ENCODE measurements around the gene ST8SIA3.

Gene ST8SIA3, protein sequence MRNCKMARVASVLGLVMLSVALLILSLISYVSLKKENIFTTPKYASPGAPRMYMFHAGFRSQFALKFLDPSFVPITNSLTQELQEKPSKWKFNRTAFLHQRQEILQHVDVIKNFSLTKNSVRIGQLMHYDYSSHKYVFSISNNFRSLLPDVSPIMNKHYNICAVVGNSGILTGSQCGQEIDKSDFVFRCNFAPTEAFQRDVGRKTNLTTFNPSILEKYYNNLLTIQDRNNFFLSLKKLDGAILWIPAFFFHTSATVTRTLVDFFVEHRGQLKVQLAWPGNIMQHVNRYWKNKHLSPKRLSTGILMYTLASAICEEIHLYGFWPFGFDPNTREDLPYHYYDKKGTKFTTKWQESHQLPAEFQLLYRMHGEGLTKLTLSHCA

DNA sequence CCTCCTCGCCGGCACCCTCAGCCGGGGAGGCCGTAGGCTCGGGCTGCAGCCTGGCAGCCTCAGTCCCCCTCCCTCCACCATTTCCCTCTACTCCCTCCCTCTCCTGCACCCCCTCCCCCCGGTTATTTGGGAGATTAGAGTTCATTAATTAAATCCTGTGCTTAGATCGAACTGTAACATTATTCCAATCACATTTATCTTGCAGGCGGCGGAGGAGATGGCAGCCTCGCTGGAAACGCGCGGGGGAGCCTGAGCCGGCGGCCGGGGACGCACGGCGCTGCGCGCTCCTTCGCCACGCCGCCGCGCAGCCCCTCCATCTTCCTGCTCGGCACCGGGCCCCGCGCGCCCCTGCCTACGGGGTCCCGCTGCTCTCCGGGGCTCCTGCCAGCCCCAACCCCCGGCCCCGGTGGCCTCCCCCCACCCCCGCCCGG is at the start of gene ST8SIA3:
ST8SIA3 (plus strand) TSS at position 287 of the 431 bp plus-strand sequence. CDS start 290 bp downstream, outside the sequence.
- no peak for DNase-seq

DNA sequence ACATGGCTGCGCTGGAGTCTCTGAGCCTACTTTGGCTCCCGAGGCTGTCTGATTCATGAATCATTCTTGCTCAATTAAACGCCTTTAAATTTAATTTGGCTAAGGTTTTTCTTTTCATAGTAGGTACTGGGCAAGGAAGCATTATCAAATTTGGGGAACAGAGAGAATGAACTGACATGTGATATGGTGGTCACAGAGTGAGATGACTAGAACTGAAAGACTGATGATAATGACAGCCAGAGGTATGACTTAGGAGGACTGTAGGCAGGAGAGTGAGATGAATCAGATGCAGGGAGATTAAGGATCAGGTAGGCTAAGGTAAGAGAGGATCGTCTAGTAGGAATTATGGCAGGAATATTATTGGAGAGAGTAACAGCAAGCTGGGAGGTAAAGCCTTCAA is 40.9 kb upstream of the ST8SIA3 start:
- DNase-seq: no peak

DNA sequence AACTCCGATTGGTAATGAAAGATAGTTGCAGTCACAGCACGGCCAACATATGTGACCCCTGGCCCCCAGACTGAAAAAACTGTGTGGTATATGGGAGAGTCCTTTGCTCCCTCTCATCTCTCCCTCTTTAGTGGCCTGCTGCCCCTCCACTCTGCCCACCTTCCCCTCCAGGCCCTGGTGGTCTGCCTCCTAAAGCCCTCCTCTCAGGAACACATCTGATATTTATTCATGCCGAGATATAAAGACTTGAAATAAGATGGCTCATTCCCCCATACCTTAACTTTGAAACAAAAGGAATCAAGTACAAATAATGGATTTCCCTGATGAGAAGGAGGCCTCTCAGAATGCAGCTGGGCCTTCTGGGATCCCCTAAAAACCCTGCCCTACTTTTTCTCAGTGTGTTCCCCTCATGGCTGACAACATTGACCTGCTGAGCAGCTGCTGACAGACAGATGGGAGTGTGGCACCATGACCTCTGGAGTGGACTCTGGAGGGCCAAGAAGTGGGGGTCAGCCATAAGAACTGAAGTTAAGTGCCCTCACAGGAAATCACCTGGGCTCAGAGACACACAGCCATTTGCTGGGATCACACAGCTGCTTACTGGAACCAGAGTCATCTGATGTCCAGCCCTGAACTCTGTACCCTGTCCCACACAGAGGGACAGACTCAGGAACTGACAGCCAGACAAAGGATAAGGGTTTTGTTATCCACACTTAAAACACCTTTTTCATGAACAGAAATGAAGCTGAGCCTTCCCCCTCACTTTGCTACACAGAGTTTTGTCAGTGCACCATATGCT is 39.8 kb upstream of the ST8SIA3 start:
- no peak for DNase-seq

DNA sequence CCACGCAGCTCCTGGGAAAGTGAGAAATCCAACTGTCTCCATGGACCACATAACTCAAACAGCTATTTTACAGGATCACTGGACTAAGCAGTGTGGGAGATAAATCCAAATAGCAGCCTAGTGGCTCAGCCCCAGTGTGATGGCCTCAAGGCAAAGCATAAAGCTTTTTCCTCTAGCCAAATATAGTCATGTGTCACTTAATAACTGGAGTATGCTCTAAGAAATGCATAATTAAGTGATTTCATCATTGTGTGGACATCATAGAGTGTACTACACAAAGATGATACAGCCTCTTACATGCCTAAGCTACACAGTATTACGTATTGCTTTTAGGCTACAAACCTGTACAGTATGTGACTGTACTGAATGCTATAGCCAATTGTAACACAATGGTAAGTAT is 31.8 kb upstream of the ST8SIA3 start:
- no peak for DNase-seq

DNA sequence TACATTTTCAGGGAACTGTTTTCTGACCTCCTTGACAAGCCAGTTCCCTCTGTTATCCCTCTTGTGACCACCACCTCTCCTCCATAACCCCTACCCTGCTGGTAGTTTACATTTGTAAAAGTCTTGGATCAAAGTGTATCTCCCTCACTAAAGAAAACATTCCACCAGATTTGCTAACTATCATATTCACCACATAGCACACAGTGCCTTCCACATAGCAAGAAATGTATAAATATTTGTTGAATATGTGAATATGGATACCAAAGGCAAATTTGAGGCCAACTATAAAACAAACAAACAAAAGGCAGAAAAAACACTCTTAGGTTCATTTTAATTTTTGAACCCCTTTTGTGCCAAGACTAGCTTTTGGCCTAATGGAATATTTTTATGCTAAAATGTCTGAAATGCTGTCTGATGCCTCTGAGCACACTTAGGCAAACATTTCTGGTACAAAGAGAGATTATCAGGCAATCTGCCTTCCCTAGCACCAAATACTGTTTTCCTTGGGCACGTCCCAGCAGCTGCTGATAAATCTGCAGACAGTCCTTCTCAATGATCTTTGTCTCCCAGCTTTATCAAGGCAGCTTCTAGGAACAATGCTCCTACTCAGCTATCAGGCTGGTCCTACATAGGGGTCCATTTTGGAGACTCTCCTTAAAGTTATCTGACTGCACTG is 26.7 kb upstream of the ST8SIA3 start:
- DNase-seq: no peak

DNA sequence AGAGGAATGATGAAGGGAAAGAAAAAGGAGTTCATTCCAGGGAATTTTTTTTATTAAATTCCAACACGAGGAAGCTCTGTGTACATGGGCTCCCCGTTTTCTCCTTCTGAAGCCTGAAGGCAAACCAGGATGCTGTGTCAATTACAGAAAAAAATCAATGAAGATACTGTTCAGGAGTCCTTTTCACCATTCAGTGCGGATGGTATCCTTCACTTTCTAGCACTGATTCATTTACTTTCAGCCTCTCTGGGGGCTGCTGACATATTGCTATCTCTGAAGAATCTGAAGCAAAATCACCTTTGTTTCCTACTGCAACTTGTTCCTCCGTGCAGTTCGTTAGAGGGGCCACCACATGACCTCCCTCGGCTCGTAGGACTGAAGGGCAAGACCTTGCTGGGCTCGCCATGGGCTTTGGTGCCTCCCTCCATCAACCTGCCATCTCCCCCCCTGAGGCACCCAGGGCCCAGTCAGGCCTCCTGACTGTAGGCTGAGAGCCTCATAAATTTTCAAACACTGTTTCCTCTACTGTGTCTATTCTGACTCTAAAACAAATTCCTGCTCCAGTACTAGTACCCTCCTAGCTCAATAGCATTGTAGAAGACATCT is 25.5 kb upstream of the ST8SIA3 start:
- no peak for DNase-seq

DNA sequence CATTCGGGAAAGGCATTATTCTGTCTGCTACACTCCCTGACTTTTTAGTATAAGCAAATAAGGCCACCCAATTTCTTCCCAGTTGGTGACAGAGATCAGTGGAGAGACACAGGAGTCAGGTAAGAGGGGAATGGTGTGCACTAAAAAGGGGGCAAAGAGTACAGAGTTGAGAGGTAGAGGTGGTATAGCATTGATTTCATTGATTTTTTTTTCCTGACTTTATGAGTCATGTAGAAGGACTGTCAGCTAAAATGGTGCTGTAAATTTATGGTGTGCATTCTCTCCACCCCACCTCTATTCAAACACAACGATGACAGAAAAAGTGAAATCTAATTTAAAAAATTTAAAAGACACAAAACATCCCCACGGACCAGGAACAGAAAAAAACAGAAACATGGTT is 23.7 kb upstream of the ST8SIA3 start:
- DNase-seq: no peak

DNA sequence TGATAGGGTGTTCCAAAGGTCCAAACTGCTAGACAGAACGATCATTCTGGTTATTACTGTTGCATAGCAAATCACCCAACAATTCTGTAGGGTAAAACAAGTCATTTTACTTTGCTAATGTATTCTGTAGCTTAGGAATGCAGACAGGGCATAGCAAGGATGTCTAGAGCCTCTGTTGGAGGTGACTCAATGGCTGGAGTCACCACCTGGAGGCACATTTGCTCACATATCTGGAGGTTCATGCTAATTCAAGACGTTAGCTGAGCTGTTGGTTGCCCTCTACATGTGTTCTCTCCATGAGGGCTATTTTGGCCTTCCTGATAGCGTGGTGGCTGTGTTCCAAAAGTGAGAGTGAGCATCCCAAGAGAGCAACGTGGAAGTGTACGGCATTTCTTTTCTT is 22.5 kb upstream of the ST8SIA3 start:
- no peak for DNase-seq

DNA sequence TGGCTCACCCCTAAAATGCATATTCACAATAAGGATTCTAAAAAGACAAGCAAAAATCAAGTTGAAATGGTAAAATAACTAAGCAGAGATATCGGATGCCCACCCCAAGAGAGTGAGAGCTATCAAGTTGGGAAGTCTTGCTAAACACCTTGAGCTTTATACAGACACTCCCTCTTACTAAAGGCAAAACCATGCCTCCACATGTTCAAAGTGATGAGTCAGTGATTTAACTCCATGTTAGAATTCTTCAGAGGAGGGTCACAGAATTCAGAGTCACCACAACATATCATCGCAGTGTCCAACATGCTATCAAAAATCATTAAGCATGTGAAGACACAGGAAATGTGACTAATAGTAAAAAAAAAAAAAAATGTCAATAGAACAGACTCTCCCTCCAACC is 20.6 kb upstream of the ST8SIA3 start:
- no peak for DNase-seq

DNA sequence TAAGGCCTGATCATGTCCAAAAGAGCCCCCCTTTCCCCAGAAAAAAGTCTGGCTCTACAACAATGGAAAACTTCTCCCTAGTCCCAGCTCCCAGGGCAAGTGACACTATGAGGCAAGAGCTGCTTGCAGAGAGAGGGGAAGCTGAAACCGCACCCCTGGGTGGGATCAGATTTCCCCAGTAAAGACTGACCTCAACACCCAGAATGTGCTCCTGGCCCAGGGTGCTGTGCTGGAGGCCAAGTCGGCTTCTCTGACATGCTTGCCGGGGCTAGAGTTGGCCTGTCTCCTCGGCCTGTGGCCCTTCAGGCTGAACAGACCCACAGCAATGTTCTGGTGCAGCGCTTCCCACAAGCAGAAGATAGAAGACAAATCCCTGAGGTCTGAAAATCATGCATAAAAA is 18.4 kb upstream of the ST8SIA3 start:
- no peak for DNase-seq

DNA sequence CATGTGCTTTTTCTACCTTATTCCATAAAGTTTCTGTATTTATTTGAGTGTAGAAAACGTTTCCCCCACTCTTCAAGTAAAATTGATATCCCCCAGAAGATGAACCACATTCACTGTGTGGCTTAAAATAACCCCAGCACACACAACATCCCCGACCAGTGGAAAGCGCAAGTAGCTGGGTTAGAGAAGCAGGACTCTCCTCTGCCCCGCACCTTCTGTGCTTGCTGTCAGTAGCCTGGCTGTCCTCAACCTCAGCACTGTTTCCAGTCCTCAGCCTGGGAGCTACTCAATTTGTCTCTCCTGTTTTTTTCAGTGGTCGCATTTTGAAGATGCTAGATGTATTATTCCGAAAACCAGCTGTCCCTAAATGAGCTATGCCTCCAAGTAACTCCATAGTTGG is 18.0 kb upstream of the ST8SIA3 start:
- no peak for DNase-seq

DNA sequence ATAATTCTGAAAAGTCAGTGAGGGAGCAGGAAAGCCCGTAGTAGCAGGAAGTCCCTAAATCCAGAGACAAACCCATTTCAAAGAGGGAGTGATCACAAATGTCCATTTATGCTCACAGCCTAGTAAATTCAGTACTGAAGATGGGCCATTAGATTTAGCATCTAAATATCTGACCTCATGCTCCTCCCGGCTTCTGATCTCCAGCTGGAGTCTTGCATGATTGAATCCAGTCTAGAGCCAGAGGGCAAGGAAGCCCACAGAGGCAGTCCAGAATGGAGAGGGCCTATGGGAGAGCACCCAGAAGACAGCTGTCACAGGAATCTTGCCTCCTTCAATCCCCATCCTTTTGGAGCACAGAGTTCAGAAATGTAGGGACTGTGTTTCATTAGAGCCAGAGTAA is 16.0 kb upstream of the ST8SIA3 start:
- DNase-seq: no peak

DNA sequence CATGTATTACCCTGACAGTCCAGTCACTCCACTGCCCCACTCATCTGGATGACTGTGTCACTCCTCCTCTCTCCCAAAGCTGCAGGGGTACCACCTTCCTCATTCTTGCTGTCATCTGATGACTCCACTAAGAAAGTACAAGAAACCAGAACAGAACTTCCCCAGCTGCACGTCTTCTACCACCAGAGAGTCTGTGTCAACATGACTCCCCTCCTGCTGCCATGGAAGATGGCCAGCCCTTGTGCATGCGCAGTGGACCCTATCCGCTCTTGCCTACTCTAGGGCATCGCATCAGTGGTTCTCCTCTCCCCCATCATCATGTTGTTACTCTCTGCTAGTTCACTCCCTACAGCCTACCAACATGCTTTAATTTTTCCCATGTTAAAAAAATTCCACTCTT is 14.5 kb upstream of the ST8SIA3 start:
- no peak for DNase-seq

DNA sequence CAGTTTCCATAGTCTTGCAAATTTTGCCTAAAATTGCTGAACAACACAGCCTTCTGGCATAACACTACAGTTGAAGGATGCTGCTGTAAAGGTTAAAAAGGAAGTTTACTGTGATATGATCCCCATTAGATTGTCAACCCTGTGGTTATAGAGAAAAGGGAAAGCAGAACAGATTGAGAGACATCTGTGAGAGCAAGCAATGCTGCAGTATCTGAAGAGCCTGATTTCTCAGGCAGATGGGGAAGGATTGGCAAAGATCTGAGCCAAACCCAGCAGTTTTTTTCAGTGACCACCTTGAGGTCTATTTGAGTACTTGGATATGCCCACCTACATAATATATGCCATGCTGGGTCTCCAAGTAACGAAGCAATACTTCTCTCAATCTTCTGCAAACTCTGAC is 8.5 kb upstream of the ST8SIA3 start:
- no peak for DNase-seq

DNA sequence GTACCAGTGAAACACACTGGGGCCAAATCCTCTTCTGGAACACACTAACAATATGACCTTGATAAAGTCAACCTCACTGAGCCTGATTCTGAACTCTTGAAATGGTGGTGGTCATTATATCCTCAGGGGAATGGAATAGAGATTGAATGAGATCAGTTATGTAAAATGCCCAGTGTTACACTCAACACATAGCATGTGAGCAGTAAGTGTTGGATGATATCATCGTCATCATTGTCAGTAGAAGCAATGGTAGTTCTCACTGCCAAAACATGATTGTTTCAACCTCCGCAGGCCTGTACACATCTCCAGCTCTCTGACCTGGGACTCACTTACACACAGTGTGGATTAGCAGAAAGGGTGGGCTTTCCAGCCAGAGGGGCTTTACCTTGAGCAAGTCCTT is 5.5 kb upstream of the ST8SIA3 start:
- no peak for DNase-seq

DNA sequence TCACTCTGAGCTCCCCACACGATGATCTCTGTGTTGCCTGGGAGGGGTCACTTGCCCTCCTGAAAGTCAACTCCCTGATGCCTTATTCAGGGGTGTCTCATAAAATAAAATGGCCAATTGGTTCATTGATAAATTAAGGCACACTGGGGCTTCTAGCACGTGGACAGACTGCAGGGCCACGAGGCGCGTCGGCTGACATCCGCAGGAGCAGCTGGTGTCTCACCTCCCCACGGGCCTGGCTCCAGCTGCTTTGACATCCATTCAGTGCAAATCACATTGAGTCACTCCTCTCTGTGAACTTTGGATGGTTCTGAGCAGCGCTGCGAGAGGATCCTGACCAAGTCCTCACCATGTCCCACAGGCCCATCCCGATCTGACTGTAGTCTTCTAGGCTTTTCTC is 4.6 kb upstream of the ST8SIA3 start:
- DNase-seq: no peak

DNA sequence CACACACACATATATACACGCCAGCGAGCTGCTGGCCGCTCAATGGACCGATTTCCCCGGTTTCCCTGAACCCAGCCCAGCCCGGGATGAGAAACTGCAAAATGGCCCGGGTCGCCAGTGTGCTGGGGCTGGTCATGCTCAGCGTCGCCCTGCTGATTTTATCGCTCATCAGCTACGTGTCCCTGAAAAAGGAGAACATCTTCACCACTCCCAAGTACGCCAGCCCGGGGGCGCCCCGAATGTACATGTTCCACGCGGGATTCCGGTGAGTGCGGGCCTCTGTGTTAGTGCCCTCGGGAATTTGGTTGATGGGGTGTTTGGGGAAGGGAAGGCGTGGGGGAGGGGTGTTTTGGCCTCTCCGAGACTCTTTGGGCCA is 392 bp downstream of the ST8SIA3 start:
- no peak for DNase-seq

DNA sequence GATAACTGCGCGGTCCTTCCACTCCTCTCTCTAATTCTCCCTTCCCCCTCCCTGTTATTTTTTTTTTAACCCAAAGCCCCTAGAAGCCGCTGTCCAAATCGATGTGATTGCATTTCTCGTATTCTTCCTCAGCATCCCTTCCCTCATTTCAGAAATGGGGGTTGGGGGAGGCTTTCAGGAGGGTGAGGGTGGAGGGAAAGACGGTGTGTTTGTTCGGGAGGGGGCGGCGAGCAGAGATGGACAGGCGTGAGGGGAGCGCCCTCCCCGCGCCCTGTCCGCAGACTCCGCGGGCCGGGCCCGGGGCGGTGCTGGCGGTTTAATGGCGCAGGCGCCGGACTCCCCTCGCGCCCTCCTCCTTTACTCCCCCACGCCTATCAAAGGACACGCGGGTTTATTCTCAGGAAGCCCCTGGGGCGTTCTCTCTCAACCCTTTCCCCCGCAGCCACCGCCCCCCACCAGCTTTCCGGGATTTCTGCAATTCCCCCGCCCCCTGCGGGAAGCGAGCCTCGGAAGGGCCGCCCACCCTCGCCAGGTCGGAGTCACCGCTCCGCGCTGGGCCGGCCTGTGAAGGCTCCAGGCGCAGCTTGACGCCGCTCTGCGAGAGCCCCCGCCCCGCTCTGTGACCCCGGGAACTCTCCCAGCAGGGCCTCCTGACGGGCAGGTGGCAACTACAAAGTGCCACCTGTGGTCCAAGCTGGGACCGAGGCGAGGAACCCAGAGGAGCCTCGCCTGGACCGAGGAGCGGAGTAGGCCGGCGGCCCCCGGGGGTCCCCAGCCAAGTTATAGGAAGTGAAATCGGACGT is 981 bp downstream of the ST8SIA3 start:
- DNase-seq: no peak

DNA sequence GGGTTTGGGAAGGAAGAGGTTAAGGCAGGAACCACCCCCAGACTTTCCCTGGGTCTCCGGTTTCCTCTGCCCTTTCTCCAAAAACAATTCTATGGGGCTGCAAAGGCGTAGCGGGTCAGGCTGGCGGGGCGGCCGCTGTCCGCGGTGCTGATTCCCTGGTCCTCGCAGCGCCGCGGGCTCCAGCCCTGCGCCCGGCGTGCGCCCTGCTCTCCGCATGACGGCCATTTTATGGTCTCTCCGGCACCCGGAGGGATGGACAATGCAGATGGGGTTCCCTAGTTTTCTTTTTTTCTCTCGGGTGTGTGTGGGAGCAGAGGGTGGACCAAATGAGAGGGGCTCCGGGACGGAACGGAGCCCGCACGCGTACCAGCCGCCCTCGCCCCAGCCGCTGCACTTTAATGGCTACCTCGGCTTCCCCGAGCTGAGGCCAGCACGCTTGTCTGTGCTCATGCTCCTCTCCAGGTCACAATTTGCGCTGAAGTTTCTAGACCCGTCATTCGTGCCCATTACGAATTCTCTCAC is 1.6 kb downstream of the ST8SIA3 start:
- no peak for DNase-seq

DNA sequence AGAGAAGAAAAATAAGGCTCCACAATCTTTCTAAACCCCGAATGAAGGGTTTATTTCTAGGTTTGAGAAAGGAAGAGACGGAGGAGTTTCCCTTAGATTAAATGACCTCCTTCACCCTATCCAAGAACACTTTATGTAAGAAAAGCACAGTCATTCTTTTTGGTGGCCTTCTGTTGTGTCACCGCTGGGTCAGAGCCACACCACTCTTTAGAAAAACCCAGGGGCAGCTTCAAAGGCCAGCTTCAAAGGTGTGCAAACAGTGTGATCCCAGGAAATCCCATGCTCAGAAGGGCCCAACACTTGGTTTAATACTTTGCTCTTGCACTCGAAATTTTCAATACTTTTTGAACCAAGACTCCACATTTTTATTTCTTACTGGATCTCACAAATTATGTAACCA is 7.1 kb downstream of the ST8SIA3 start:
- no peak for DNase-seq

DNA sequence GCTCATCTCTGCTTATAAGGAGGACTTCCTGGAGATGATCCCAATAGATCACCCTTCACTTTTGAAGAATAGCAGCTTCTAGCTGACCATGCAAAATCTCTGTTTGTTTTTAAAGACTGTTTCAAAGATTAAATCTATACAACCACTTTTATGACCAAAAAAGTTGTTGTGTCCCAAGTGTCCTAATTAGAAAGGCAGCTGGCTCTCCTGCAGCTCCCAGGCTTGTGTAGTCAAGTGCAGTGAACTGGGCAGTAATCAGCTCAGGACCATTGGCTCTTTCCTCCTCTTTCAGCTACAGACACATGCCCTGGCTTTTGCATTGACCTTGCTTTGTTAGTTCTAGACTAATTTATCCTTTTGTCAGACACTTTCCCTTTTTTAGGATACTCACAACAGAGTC is 10.4 kb downstream of the ST8SIA3 start:
- DNase-seq: no peak

DNA sequence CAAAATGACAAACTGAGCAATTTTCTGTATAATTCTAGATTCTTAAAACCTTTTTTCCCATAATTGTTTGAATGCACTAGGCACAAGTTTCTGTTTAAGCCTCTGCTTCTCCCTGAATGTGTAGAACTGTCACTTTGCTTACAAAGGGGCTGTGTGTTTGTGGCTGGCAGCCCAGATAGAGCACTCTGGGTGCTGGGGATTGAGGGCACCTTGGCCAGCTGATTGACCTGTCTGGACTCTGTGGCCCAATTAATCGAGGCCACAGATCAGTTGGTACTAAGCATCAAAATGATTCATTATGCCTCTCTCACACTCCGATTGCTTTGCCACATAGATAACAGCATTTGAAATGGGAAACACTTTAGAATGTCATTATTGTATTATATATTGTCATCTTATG is 12.1 kb downstream of the ST8SIA3 start:
- no peak for DNase-seq

Measured in activated T-cell treated with anti-CD3 and anti-CD28 coated beads for 4 hours (primary cell).